Duodenal mucosa (tissue), 2 donors: ENCODE data around the gene RNF223.
A peak's percentile ranks its signal among the peaks of the same experiment; 100 is the strongest.

Experiments
- H3K27ac ChIP-seq: one replicate; pipeline ENCODE4 v1.7.0; 2013; ENCODE audit warnings: low read depth, low read length
- H3K27me3 ChIP-seq, 2 donors: one replicate each; pipeline ENCODE4 v1.7.0; 2013; ENCODE audit warnings: low read length in 2 of 2, control low read depth in 1 of 2; ENCODE audit not compliant: insufficient read depth in 2 of 2, control insufficient read depth in 1 of 2
- H3K36me3 ChIP-seq, 2 donors: one replicate each; pipeline ENCODE4 v1.7.0; 2013; ENCODE audit warnings: low read length in 2 of 2, control low read depth in 1 of 2; ENCODE audit not compliant: insufficient read depth in 2 of 2, control insufficient read depth in 1 of 2
- H3K4me1 ChIP-seq, 2 donors: one replicate each; pipeline ENCODE4 v1.7.0; 2013; ENCODE audit warnings: low read length in 2 of 2, control low read depth in 1 of 2; ENCODE audit not compliant: insufficient read depth in 2 of 2, control insufficient read depth in 1 of 2
- H3K4me3 ChIP-seq, 2 donors: one replicate each; pipeline ENCODE4 v1.7.0; 2013; ENCODE audit warnings: low read length in 2 of 2, low read depth in 1 of 2
- H3K9ac ChIP-seq, 2 donors: one replicate each; pipeline ENCODE4 v1.7.0; 2013; ENCODE audit warnings: low read length in 2 of 2, low read depth in 1 of 2
- H3K9me3 ChIP-seq, 2 donors: one replicate each; pipeline ENCODE4 v1.7.0; 2013; ENCODE audit warnings: low read length in 2 of 2, control low read depth in 1 of 2; ENCODE audit not compliant: control insufficient read depth in 1 of 2

Gene RNF223

DNA sequence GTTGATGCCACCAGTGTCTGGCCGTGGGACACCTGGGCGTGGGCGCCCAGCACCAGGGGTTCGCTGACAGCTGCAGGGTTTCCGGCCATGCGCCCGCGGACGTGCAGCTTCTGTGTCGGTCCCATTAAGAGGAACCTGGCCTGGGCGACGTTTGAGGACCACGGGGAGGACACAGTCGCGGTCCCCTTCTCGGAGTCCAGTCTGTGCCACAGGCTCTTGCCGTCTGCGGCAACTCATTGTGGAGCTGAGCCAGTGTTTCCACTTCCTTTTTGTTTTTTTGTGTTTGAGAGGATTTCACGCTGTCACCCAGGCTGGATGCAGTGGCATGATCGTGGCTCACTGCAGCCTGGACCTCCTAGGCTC is 43.3 kb upstream of the RNF223 start:
- Histone ChIP-seq H3K4me1 (peaks cover 8 to 18% of the 10 kb centered on the region in 2 donors), H3K27ac (no peak overlapping the region), H3K36me3 (peaks cover 0 to 2% of the 10 kb centered on the region in 2 donors), H3K9ac (no peak overlapping the region), H3K9me3 (peaks cover 6 to 7% of the 10 kb centered on the region in 2 donors), H3K27me3 (peaks cover 5 to 11% of the 10 kb centered on the region in 2 donors), H3K4me3 (no peak overlapping the region)

DNA sequence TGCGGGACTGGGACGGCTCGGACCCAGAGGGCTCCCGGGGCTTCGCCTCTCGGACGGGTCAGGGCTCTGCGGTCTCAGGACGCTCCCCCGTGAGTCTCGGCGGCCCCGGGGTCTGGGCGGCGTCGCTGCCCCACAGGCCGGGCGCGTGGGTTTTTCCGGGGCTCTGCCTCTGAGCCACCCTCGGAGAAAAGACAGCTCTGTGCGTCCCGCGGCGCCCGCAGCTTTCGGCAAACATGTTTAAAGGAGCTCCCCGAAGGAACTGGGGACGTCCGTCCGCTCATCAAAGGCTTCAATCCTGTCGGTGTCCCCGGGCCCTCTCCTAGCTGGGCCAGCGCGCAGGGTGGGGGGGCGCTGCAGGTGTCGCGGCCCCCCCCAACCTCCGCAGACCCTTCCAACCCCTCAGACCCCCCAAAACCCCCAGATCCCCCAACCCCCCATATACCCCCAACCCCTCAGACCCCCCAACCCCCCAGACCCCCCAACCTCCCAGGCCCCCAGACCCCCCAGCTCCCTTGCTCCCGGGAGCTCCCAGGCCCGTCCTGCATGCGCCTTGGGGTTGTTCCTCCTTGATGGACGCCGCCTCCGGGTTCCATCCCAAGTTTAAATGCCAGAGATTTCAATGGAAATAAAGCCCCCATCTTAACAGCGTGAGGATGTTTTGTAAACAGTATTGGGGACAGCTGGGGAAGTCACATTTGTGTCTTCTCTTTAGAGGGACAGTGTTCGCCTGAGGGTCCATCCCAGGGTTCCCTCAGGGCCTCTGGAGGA is 42.8 kb upstream of the RNF223 start:
- Histone ChIP-seq H3K27ac (no peak overlapping the region), H3K4me3 (peak overlapping the region; percentile 50 to 59), H3K9me3 (peaks cover 6 to 7% of the 10 kb centered on the region in 2 donors), H3K9ac (peak overlapping the region in 1 of 2 donors; percentile 25), H3K36me3 (peaks cover 0 to 7% of the 10 kb centered on the region in 2 donors), H3K4me1 (peaks cover 3 to 13% of the 10 kb centered on the region in 2 donors), H3K27me3 (peaks cover 5 to 11% of the 10 kb centered on the region in 2 donors)

DNA sequence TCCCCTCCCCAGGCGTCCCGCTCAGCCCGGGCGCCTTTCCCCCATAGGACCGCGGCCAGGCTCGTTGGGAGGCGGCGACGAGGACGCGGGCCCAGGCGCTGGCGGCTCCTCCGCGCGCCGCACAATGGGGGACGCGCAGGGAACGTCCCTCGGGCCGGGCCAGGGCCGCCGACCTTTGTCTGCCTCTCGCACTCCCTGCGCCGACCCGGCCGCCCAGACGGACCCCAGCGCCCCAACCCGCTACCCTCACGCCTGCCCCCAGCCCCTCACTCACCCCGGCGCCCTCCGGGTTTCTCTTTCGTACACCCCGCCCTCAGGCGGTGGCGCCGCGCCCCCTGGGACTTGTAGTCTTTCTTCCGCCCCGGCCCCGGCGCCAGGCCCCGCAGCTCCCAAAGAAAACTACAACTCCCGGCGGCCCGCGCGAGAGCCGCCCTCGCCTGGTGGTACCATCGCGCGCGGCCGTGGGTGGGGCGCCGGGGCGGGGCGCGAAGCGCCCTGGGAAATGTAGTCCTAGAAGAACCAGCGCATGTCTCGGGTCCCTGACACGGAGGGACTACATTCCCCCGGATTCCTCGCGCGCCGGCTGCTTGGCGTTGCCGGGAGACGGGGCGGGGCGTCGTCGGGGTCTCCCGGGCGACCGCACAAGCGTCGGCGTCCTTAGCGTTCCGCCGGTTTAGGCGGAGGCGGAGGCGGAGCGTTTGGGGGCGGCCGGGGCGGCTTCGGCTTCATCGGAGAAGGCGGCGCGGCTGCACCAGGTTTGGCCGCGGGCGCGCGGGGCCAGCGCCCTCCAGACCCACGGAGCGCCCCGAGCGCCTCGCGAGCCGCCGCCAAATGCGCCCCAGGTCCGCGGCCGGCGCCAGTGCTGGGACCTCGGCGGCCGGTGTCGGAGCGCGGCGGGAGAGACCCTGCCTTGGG is 41.9 kb upstream of the RNF223 start, which contains the start of gene C1orf159:
C1orf159 (minus strand) TSS at position 304 of the 915 bp plus-strand sequence. CDS start 24,546 bp downstream, outside the sequence.
- H3K4me3 ChIP-seq, result peak within 1 kb of the TSS; percentile 65 to 73
- H3K4me1 ChIP-seq, result peaks cover 0 to 7% of the 10 kb centered on the region in 2 donors
- H3K9me3 ChIP-seq, result peaks cover 6 to 7% of the 10 kb centered on the region in 2 donors
- H3K27me3 ChIP-seq, result peaks cover 5 to 11% of the 10 kb centered on the region in 2 donors
- H3K9ac ChIP-seq, result peak within 1 kb of the TSS; percentile 25 to 43
- peaks cover 0 to 7% of the 10 kb centered on the region in 2 donors for H3K36me3 ChIP-seq
- no peak within 1 kb of the TSS for H3K27ac ChIP-seq

DNA sequence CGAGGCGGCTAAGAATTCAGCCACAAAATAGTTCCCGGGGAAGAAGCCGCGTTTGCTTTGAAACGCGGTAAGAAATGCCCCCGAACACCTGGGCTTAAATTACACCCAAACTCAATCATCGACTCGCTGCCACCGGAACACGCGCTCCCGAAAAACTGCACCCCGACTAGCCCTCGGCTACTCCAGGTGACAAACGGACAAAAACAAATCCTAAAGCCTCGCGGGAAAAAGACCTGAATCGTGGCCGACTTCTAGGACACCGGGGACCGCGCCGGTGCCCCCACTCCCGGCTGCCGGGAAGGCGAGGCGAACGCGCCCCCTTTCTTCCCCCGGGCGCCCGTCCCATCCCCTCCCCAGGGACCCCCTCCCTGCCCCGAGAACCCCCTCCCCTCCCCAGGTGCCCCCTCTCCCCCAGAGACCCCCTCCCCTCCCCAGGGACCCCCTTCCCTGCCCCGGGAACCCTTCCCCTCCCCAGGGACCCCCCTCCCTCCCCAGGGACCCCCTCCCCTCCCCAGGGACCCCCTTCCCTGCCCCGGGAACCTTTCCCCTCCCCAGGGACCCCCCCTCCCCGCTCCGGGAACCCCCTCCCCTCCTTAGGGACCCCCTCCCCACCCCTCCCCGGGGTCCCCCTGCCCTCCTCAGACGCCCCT is 41.2 kb upstream of the RNF223 start:
- Histone ChIP-seq H3K36me3 (peaks cover 0 to 7% of the 10 kb centered on the region in 2 donors), H3K4me3 (peak overlapping the region; percentile 65 to 73), H3K9ac (no peak overlapping the region), H3K27ac (no peak overlapping the region), H3K9me3 (peaks cover 6 to 7% of the 10 kb centered on the region in 2 donors), H3K4me1 (peaks cover 0 to 4% of the 10 kb centered on the region in 2 donors), H3K27me3 (peaks cover 5 to 11% of the 10 kb centered on the region in 2 donors)

DNA sequence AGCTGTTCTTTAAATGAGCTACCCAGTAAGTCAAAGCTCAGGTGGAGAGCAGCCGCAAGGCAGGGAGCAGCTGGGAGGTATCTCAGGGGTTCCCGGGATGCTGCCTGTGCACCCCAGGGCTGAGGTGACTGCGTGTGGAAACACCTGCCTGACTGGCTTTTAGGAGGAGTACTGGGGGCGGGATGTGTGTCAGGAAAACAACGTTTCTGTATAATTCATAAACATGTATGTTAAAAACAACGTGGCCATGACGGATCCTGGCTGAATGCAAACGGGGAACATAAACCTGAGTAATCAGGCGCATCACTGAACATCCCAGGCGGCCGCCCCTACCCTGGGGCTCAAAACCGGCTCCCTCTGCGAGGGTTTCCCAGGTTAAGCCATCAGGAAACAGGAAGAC is 40.3 kb upstream of the RNF223 start:
- Histone ChIP-seq H3K27ac (no peak overlapping the region), H3K9ac (no peak overlapping the region), H3K36me3 (peaks cover 0 to 7% of the 10 kb centered on the region in 2 donors)

DNA sequence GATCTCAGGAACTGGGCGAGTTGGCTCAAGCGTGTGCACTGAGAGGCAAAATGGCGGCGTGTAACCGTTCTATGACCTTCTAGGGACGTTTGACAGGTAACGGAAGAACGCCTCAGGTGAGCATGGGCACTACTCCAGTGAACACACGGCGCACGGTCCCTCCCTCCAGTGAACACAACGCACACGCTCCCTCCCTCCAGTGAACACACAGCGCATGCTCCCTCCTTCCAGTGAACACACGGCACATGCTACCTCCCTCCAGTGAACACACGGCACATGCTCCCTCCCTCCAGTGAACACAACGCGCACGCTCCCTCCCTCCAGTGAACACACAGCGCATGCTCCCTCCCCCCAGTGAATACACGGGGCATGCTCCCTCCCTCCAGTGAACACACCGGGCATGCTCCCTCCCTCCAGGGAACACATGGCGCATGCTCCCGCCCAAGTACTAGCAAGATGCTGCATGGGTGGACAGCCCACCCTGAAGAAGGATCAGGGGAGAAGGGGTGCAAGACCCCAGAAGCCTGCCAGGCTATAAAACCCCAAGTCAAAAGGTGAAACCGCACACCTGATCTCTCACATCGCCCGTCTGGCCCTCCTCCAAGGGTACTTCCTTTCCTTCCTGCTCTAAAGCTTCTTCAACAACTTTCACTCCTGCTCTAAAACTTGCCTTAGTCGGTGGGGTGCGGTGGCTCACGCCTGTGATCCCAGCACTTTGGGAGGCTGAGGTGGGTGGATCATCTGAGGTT is 38.3 kb upstream of the RNF223 start:
- H3K27ac ChIP-seq, result no peak overlapping the region
- H3K27me3 ChIP-seq, result peaks cover 0 to 3% of the 10 kb centered on the region in 2 donors
- peaks cover 0 to 4% of the 10 kb centered on the region in 2 donors for H3K4me1 ChIP-seq
- peaks cover 0 to 7% of the 10 kb centered on the region in 2 donors for H3K36me3 ChIP-seq
- no peak overlapping the region for H3K4me3 ChIP-seq
- no peak overlapping the region for H3K9ac ChIP-seq
- H3K9me3 ChIP-seq, result peaks cover 6 to 7% of the 10 kb centered on the region in 2 donors

More for the DNA sequence above, 40.3 kb upstream of the RNF223 start:
- H3K27me3 ChIP-seq, result peaks cover 5 to 11% of the 10 kb centered on the region in 2 donors
- H3K4me1 ChIP-seq, result peaks cover 0 to 4% of the 10 kb centered on the region in 2 donors
- no peak overlapping the region for H3K4me3 ChIP-seq
- peaks cover 6 to 7% of the 10 kb centered on the region in 2 donors for H3K9me3 ChIP-seq

DNA sequence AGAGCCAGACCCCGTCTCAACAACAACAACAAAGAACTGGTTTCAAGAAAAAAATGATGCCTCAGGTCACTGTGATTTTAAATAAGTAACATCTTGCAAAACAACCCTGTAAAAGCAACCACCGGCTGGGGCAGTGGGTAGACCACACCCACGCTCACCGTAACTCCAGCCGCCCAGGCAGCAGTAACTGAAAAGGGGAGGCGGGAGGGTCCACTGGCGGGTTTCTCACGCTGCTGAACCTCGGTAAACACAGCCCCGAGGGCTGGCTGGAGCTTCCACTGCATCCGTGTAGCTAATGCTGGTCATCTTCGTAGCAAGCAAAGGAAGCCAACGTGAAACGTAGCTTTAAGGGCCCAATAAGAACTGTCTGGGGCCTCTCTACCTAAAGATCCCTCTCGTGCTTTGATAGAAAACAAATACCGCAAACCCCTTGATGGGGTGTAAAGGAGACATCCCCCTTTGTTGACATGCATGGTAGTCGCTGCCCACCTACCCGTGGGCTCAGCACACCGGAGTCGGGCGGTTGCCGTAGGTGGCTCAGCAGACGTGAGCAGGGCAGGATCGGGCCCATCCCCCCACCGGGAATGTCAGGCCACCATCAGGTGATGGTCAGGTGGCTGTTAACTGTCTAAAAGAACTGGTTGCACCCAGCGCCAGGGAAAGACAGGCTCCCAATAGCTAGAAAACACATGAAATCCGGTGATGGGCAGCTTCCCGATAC is 37.6 kb upstream of the RNF223 start:
- Histone ChIP-seq H3K27ac (no peak overlapping the region), H3K4me1 (peaks cover 0 to 4% of the 10 kb centered on the region in 2 donors), H3K9ac (no peak overlapping the region), H3K27me3 (no peaks in the 10 kb centered on the region), H3K9me3 (peaks cover 6 to 7% of the 10 kb centered on the region in 2 donors), H3K4me3 (no peak overlapping the region), H3K36me3 (peaks cover 0 to 7% of the 10 kb centered on the region in 2 donors)

DNA sequence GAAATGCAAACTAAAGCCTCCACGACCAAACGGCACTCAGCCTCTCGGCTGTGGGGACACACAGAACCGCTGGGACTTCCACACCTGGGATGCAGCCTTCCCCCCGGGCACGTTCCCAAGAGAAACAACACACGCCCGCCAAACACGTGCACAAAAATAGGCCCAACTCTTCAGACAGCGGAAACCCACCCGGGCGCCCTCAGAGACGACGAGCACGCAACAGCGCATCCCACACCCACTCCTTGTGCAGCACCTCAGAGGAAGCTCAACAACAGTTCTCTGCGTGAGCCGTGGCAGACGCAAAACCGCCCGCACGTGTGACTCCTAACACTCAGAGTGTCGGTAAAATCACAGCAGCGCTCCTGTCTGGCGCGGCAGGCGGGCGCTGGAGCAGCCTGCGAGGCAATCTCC is 36.5 kb upstream of the RNF223 start:
- Histone ChIP-seq H3K4me3 (no peak overlapping the region), H3K9ac (no peak overlapping the region), H3K27me3 (no peaks in the 10 kb centered on the region), H3K36me3 (peaks cover 0 to 7% of the 10 kb centered on the region in 2 donors), H3K9me3 (peaks cover 6 to 7% of the 10 kb centered on the region in 2 donors), H3K27ac (no peak overlapping the region), H3K4me1 (peaks cover 0 to 4% of the 10 kb centered on the region in 2 donors)

DNA sequence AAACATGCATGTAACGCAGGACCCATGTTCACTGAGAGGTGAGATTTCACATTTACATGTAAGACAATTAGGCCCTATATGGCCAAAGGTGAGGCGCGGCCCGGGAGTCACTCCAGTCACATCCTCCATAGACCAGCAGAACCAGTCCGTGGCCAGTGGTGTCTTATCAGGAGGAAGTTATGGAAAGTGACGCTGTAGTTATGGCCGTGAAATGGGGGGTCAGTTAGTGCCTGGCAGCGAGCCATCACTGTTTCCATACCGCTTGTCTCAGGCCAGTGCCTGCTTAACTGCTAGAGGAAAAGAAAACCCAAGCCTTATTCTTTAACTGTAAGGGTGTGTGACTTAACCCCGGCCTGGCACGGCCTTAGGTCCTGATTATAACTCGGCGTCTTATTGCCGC is 35.6 kb upstream of the RNF223 start:
- H3K4me1 ChIP-seq, result no peaks in the 10 kb centered on the region
- H3K9ac ChIP-seq, result no peak overlapping the region
- no peak overlapping the region for H3K27ac ChIP-seq
- no peaks in the 10 kb centered on the region for H3K27me3 ChIP-seq
- peaks cover 6 to 7% of the 10 kb centered on the region in 2 donors for H3K9me3 ChIP-seq
- no peak overlapping the region for H3K4me3 ChIP-seq
- H3K36me3 ChIP-seq, result peaks cover 0 to 7% of the 10 kb centered on the region in 2 donors
